ENCODE results near the gene LRCH1. TPM values are rescaled to one million over a fixed set of nuclear protein-coding genes. Genes with fewer than 3 reads are reported as not detected.

LRCH1 gene
- total and polyA plus RNA-seq, 4 donors, result 2.6 to 6.6 (median 3.4) TPM

GRCh38 chr13:46648166-46648607 lies 95.2 kb downstream of the LRCH1 start:
- Histone ChIP-seq H3K9me3 (ENCODE audit: control insufficient read depth in 4 of 4, low read length in 3 of 4) (no peaks in the 10 kb centered on the region), H3K27ac (ENCODE audit: low read depth in 1 of 2, low read length in 2 of 2) (peak overlapping the region in 1 of 2 donors; percentile 34), H3K9ac (ENCODE audit: low read depth in 1 of 2, low read length in 2 of 2) (no peak overlapping the region), H3K36me3 (ENCODE audit: control insufficient read depth in 4 of 4, insufficient read depth in 3 of 4, low read depth in 1 of 4, low read length in 3 of 4) (no peaks in the 10 kb centered on the region), H3K4me1 (ENCODE audit: control insufficient read depth in 4 of 4, insufficient read depth in 4 of 4, low read length in 3 of 4) (peaks cover 6 to 17% (median 12%) of the 10 kb centered on the region in 4 donors), H3K4me3 (ENCODE audit: low read depth in 1 of 3, low read length in 3 of 3) (no peak overlapping the region), H3K27me3 (ENCODE audit: control insufficient read depth in 4 of 4, insufficient read depth in 4 of 4, low read length in 3 of 4) (no peaks in the 10 kb centered on the region)
- no peak for DNase-seq (ENCODE audit: low spot score)
- WGBS, result 46% methylated on average over 4 of the region's 4 CpGs
- TF ChIP-seq NR2F2 (IDR thresholded peaks at IDR 0.05) (no peak), FOXA2 (IDR thresholded peaks at IDR 0.05) (no peak), JUND (IDR thresholded peaks at IDR 0.05) (no peak), SP1 (IDR thresholded peaks at IDR 0.05) (peak; percentile 50), GABPA (IDR thresholded peaks at IDR 0.05 in 1 of 2, conservative IDR thresholded peaks at IDR 0.05 in 1 of 2) (no peak), EGR1 (IDR thresholded peaks at IDR 0.05; ENCODE audit: low read depth in 2 of 2) (no peak), TAF1 (conservative IDR thresholded peaks at IDR 0.05) (no peak), HNF4G (IDR thresholded peaks at IDR 0.05) (no peak), REST (IDR thresholded peaks at IDR 0.05) (no peak), RAD21 (IDR thresholded peaks at IDR 0.05) (peak in 1 of 2 donors; percentile 58), RXRA (IDR thresholded peaks at IDR 0.05) (peak; percentile 46 to 67), FOXA1 (IDR thresholded peaks at IDR 0.05) (no peak), ATF3 (IDR thresholded peaks at IDR 0.05) (no peak), HNF4A (conservative IDR thresholded peaks at IDR 0.05) (peak in 1 of 2 donors; percentile 27), ZBTB33 (IDR thresholded peaks at IDR 0.05) (no peak), YY1 (IDR thresholded peaks at IDR 0.05) (peak; percentile 17)
- TF ChIP-seq, protein P1, sequence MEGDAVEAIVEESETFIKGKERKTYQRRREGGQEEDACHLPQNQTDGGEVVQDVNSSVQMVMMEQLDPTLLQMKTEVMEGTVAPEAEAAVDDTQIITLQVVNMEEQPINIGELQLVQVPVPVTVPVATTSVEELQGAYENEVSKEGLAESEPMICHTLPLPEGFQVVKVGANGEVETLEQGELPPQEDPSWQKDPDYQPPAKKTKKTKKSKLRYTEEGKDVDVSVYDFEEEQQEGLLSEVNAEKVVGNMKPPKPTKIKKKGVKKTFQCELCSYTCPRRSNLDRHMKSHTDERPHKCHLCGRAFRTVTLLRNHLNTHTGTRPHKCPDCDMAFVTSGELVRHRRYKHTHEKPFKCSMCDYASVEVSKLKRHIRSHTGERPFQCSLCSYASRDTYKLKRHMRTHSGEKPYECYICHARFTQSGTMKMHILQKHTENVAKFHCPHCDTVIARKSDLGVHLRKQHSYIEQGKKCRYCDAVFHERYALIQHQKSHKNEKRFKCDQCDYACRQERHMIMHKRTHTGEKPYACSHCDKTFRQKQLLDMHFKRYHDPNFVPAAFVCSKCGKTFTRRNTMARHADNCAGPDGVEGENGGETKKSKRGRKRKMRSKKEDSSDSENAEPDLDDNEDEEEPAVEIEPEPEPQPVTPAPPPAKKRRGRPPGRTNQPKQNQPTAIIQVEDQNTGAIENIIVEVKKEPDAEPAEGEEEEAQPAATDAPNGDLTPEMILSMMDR (IDR thresholded peaks at IDR 0.05; ENCODE audit: low read depth, low read length, missing input control), result no peak
- TF ChIP-seq, protein P2, sequence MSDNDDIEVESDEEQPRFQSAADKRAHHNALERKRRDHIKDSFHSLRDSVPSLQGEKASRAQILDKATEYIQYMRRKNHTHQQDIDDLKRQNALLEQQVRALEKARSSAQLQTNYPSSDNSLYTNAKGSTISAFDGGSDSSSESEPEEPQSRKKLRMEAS (IDR thresholded peaks at IDR 0.05), result no peak
